GM12892 (cell line): ENCODE results near the gene ZNF230.

ENCODE experiments used
- POLR2A ChIP-seq: IDR thresholded peaks from 2 replicates; pipeline ENCODE4 v1.6.1; 2011; ENCODE audit warnings: low read depth, low read length, control low read depth
- POLR2AphosphoS5 ChIP-seq: IDR thresholded peaks from 2 replicates; pipeline ENCODE4 v1.6.1; 2011; ENCODE audit warnings: low read depth, low read length, control low read depth
- TAF1 ChIP-seq: IDR thresholded peaks from 2 replicates; pipeline ENCODE4 v1.6.1; 2011; ENCODE audit warnings: low read depth, mild to moderate bottlenecking, control low read depth, low read length, borderline replicate concordance

GRCh38 chr19:43984687-43985000, 18.1 kb upstream of the ZNF230 start:
- TF ChIP-seq POLR2A (no peak), POLR2AphosphoS5 (no peak), TAF1 (no peak)
